MM.1S (cell line): ENCODE measurements around the gene VPS8.

Experiments
- CTCF ChIP-seq: fragments of 300-600 bp; sonication (generic); IDR thresholded peaks from 2 replicates; pipeline ENCODE4 v1.5.1; 2016; ENCODE audit warnings: antibody characterized with exemption, low read length, mixed read lengths
- EZH2 ChIP-seq: fragments of 300-600 bp; sonication (generic); optimal IDR thresholded peaks from 2 replicates; pipeline ENCODE3; 2017; ENCODE audit warnings: low read depth, mild to moderate bottlenecking, antibody characterized with exemption, low read length, mixed read lengths
- EZH2phosphoT487 ChIP-seq: fragments of 300-600 bp; sonication (generic); IDR thresholded peaks from 2 replicates; pipeline ENCODE4 v1.6.1; 2018; ENCODE audit warnings: antibody characterized with exemption, low read length

DNA sequence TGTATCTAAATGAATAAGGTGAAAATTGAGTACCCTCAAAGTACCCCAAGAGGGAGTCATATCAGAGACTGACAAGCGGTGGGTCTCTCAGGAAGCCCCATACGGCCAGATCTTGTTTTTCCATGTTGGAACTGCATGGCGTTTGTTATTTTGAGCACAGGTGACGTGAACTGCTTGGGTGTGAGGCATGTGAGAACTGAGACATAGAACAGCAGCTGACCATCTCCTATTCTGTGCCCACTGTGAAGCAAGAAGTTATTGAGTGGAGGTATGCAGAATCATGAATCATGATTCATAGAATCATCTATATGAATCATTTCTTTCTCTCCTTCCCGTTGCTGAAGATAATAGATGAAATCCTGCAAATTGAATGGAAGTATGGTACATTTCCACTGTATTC is 4.6 kb downstream of the VPS8 start:
- TF ChIP-seq CTCF (no peak), EZH2 (no peak), EZH2phosphoT487 (no peak)
